GM19351 (cell line): Measurements from ENCODE around the gene VAV2.

ENCODE experiments used
- ATAC-seq: cut with Tn5 transposase; IDR thresholded peaks from one replicate; pipeline ENCODE4 v1.9.1; 2021; ENCODE audit warnings: mild to moderate bottlenecking, moderate library complexity; ENCODE audit not compliant: unreplicated experiment

VAV2 gene

DNA sequence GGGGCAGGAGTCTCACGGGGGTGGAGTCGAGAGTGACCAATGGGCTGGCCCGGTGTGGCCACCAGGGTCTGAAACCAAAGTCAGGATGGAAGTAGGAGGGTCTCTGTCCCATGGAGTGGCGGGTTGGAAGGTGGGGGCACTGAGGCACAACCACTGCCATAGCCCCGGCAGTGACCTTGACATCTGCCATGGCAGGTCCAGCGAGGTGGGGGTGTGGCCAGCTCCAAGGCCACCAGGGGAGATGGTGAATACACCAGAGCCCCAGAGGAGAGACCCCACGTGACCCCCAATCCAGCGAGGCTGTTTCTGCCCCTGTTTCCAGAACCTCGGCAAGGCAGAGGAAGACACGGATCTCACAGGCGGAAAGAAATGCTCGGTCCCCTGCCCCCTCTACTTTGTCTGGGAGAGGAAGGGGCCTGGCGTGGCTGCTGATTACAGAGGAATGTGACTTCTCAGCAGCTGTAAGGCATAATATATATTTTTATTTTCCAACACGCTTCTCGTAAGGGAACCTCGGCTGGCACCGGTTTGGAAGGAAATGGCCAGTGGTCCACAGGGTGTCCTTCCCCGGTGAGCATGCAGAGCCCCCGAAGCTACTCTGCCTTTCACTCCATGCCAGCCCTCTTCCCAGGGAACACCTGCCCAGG is 148.2 kb downstream of the VAV2 start:
- no peak for ATAC-seq

DNA sequence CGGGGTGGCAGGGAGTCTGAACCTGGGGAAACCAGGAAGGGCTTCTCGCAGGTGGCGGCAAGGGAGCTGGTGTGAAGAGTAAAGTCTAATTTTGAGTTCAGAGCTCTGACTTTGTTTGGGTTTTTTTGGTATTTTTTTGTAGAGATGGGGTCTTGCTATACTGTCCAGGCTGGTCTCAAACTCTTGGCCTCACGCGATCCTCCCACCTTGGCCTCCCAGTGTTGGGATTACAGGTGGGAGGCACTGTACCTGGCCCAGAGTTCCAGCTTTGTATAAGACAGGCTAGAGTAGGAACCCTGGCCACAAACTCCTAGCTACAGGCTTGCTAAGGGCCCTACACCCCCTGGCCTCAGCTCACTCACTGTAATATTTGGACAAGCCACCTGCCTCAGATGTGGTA is 148.9 kb downstream of the VAV2 start:
- no peak for ATAC-seq

DNA sequence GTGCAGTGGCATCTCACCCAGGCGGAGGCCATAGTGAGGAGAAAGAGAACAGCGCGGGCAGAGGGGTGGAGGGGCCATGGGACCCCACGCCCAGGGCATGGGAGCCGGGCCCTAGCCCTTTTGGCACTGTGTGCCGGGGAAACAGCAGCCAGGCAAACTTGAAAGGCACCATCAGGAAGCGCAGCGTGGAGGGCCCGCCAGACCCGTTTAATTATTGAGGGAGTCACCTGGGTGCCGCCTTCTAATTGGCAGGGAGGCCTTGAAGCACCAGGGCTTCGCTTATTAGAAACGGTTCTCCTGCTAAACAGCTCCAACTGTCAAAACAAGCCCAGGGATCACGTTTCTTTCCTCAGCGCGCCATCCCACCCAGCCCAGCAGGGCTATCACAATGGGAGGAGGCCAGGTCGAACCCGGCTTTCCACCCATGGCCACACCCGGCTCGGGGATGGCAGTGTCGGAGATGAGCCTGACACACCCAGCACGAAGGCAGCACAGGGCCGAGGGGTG is 149.3 kb downstream of the VAV2 start:
- ATAC-seq: no peak

GRCh38 chr9:133842174-133842573 is 149.9 kb downstream of the VAV2 start:
- no peak for ATAC-seq

DNA sequence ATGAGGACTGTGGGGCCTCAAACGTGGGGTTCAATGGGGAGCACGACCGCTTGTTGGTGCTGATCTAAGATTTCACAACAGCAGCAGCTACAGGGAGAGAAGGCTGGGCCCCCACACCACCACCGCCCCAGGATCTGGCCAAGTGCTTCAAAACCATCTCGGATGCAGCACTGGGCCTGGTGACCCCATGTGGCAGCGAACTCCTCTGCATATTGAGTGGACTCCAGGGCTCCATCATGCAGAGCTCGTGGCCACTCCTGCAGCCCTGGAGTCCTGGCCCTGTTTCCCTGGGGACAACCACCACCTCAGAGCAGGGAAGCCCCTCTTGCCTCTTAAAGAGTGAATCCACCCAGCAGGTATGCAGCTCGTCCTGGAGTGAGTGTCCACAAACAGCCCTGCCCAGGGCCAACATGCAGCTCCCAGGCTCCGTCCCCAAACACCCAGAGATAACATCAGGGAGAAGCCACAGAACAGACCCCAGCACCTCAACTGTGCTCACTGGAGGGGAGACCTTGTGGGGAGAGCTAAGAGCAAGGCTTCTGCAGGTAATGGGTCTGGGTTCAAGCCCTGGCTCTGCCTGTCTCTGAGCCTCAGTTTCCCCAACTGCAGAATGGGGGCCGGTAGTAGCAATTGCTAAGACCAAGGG is 150.8 kb downstream of the VAV2 start:
- no peak for ATAC-seq

DNA sequence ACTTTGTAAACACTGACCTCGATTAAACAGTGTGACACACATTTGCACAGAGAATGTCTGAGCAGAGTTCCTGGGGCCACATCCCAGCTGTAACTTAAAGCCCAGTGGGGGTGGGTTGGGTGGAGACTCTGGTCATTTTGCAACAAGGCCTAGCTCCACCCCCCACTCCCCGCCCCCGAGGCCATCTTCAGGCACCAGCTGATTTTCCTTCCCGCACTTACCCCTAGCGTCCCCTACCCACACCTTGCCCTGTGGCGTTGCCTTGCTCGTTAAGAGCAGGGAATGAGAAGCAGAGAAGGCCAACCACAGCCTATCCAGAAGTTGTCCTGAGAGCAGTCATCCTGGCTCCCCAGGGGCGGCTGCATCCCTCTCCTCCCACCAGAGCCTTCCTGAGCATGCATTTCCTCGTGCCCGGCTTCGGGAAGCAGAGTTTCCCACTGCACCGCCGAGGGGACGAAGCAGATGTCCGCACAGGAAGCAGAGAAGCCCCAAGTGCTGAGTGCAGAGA is 152.2 kb downstream of the VAV2 start:
- no peak for ATAC-seq

- ATAC-seq: no peak
Observed at GRCh38 chr9:133838859-133839507, 153.1 kb downstream of the VAV2 start.

- no peak for ATAC-seq
Observed at GRCh38 chr9:133837627-133838597, 154.2 kb downstream of the VAV2 start.

DNA sequence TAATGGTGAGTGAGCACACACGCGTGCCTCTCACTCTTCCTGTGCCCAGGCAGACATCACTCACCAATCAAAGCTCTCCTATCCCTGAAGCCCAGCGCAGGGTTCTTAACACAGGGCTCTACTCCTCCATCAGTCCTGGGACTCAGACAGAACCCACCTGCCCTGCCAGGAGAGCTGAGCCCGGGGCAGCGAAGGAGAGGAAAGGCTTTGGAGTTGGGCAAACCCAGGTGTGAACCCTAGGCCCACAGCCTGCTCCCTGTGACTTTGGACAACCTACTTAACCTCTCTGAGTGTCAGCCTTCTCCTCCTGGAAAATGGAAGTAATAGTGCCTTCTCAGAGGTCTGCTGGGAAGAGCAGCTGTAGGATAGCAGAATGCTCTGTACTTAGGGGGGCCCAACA is 155.3 kb downstream of the VAV2 start:
- ATAC-seq: no peak

- no peak for ATAC-seq
Observed at GRCh38 chr9:133836001-133836758, 155.9 kb downstream of the VAV2 start.

DNA sequence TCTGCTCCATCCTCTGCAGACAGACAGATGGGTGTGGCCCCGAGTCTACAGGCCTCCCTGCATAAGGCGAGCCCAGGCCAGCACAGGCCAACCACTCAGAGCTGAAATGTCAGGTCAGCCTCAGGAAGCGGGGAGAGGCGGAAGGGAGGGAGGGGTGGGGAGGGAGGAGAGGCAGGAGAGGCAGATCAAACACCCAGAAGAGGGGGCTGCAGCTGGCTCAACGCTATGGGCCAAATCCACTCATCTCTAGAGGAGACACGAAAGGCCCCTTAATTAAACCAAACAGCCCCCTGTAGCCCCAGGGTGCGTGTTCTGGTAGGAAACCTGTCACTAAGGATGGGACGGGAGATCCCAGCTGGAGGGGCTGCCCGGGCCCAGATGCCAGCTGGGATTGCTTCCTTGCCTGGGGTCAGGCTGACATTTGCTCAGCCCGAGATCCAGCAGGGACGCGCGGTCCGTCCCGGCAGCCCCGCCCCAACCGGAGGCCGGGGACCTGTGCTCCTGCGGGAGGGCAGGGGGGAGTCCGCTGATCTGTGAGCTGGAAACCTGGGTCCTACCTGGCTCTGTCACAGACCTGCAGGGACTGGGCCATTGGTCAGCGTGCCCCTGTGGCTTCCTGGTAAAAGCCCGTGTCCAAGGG is 156.7 kb downstream of the VAV2 start:
- no peak for ATAC-seq

DNA sequence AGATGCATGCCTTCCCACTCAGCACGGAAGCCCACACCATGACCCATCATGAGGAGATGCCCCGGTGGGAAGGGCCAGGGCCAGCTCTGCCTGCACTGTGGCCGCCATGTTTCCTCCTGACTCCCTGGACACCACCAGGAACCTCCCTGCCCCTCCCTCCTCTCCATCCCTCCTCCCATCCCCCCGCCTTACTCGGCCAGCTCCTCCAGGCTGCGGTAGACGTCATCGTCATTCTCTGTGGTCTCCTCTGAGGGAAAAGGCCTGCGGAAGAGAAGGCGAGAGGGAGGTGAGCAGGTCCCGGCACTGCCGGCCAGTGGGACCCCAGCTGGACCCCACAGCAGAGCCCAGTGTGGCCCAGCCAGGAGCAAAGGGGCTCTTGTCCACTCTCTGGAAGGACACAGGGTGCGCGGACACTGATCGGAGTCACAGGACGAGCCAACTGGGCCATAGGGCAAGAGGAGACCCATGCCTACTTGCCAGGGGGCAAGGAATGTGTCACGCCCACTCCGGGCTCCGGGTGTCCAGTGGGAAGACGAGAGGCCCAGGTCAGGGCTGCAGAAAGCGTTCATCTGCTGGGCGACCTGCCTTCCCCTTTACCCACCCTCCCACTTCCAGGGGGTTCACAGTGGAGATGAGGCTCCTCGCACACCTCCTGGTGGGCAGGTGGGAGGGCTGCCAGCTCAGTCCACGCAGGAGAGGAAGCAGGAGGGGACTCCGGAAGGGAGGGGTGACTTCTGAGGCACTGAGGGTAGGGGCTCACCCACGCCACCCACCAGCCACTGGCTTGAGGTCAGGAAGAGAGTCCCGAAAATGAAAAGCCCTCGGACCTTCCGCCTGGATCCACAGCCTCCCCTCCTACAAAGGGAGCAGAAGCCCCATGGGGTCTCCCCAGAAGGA is 157.8 kb downstream of the VAV2 start:
- ATAC-seq: no peak

DNA sequence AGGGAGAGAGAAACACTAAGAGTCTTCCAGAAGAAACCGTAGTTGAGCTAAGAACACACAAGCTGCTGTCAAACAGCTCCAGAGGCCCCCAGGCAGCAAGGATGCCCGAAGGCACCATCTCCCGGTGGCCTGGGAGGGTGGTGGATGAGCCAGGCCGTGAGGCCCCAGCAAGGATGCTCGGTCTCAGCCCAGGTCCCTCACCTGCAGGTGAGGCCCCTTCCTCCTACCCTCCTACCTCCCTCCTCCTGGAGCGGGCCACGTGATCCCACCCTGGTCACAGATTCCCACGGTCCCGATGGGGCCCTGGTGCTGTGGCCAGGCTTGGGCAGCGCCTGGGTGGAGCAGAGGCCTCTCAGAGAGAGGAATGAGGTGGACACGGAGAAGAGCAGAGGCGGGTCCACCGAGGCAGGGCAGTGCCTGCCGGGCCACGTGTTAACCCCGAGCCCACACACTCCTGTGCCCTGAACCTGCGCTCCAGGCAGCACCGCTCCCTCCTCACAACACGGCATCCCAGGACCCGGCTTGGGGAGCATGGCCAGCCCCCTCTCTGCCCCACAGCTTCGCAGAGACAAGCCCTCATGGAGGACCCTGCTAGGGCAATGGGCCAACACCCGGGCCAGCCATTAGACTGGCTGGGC is 158.6 kb downstream of the VAV2 start:
- ATAC-seq: no peak

GRCh38 chr9:133832877-133833276 is 159.2 kb downstream of the VAV2 start:
- ATAC-seq: no peak

DNA sequence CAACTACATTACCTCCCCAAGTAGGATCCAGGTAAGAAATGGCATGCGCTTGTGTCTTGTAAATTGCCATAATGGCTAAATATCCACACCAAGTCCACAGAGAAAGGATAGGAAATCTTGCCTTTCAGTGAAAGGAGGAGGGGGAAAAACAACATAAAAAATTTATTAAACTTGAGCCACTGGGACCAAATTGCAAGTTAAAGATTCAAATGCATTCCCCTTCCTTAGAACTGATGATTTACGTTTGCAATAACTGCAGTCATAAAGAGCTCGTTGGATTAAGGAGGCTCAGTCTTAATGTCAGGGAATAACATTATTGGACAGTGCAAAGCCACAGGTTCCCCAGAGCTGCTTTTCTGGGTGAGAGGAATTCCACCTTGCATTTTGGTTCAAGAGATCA is 161.4 kb downstream of the VAV2 start:
- ATAC-seq: no peak

GRCh38 chr9:133830310-133830709 is 161.8 kb downstream of the VAV2 start:
- ATAC-seq: no peak

GRCh38 chr9:133828338-133828997 is 163.7 kb downstream of the VAV2 start:
- ATAC-seq: no peak
